ENCODE results near the gene CNR2.

Gene CNR2

DNA sequence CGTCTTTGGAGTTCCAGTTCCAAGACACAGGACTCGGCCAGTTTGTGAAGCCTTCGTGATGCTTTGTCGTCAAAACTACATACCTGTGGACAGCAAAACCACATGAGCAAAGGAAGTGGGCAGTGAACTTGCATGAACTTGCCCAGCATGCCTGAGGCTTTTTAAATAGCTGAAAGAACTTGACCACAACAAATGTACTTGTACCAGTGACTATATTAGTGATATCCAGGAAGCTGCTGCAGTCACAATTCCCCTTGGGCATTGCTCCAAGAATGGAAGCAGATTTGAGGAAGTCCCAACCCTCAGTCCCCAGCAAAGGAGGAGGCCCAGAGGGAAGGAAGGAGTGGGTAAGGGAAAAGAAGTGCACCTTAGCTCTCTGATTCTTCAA, 47.6 kb downstream of the CNR2 start:
- peaks cover 19% of the 10 kb centered on the region for H3K79me2 ChIP-seq (ENCODE audit: low read length)
- TF ChIP-seq EZH2phosphoT487 (IDR thresholded peaks at IDR 0.05; ENCODE audit: low read length) (no peak), EZH2 (optimal IDR thresholded peaks at IDR 0.05; ENCODE audit: low read depth, low read length) (no peak)
- TF ChIP-seq, protein P1, sequence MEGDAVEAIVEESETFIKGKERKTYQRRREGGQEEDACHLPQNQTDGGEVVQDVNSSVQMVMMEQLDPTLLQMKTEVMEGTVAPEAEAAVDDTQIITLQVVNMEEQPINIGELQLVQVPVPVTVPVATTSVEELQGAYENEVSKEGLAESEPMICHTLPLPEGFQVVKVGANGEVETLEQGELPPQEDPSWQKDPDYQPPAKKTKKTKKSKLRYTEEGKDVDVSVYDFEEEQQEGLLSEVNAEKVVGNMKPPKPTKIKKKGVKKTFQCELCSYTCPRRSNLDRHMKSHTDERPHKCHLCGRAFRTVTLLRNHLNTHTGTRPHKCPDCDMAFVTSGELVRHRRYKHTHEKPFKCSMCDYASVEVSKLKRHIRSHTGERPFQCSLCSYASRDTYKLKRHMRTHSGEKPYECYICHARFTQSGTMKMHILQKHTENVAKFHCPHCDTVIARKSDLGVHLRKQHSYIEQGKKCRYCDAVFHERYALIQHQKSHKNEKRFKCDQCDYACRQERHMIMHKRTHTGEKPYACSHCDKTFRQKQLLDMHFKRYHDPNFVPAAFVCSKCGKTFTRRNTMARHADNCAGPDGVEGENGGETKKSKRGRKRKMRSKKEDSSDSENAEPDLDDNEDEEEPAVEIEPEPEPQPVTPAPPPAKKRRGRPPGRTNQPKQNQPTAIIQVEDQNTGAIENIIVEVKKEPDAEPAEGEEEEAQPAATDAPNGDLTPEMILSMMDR (IDR thresholded peaks at IDR 0.05; ENCODE audit: low read length) = no peak
- H3K9me3 ChIP-seq (replicated peaks; ENCODE audit: insufficient read depth, low read length) = no peaks in the 10 kb centered on the region
- no peaks in the 10 kb centered on the region for H3K9me2 ChIP-seq (replicated peaks; ENCODE audit: insufficient read depth, low read length)
- no peaks in the 10 kb centered on the region for H4K20me1 ChIP-seq (ENCODE audit: insufficient read depth, low read length)
- peaks cover 6% of the 10 kb centered on the region; the same call in 1 of the 2 replicates for H3F3A ChIP-seq (ENCODE audit: insufficient read depth, low read length)
- H3K27me3 ChIP-seq (replicated peaks; ENCODE audit: insufficient read depth, low read length) = no peaks in the 10 kb centered on the region
- no peak overlapping the region for H3K9ac ChIP-seq (ENCODE audit: low read length)
- H3K4me3 ChIP-seq (ENCODE audit: low read length) = no peak overlapping the region
- peaks cover 26% of the 10 kb centered on the region for H3K4me1 ChIP-seq (ENCODE audit: low read length)
- peak overlapping the region; percentile 75 for H3K4me2 ChIP-seq (ENCODE audit: low read depth, low read length)
- peaks cover 7% of the 10 kb centered on the region; the same call in 1 of the 2 replicates for H3K36me3 ChIP-seq (replicated peaks; ENCODE audit: insufficient read depth, low read length)
- peak; percentile 89 for DNase-seq
- peak overlapping the region; percentile 46; the same call in 1 of the 2 replicates for H3K27ac ChIP-seq (ENCODE audit: low read length)
- H2AFZ ChIP-seq (ENCODE audit: low read length) = no peak overlapping the region

DNA sequence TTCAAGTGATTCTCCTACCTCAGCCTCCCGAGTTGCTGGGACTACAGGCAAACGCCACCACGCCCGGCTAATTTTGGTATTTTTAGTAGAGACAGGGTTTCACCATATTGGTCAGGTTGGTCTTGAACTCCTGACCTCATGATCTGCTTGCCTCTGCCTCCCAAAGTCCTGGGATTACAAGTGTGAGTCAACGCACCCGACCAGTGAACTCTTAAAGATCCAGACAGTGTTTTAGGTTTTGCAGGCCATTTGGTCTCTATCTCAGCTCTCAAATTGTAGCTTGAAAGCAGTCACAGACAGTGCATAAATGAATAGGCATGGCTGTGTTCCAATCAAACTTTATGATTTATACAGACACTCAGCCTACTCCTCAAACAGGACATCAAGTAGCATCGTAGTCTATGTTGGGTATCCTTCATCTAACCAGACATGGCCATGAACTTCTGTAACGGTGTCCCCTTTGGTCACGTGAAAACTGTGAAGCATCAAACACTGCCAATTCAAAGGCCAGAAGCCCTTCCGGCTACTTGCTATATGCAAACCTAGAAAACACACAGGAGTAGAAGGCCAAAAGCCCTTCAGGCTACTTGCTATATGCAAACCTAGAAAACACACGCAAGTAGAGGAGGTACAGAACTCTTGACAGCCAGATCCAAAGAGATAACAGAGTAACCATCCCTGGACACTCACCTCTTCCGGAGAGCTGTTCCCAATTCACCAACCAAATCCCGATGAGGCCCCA, 48.2 kb downstream of the CNR2 start:
- DNase-seq = peak; percentile 13
- Histone ChIP-seq H3K36me3 (replicated peaks; ENCODE audit: insufficient read depth, low read length) (peaks cover 7% of the 10 kb centered on the region; the same call in 1 of the 2 replicates), H3K4me1 (ENCODE audit: low read length) (peaks cover 26% of the 10 kb centered on the region), H3K9ac (ENCODE audit: low read length) (no peak overlapping the region), H2AFZ (ENCODE audit: low read length) (no peak overlapping the region), H3K4me2 (ENCODE audit: low read depth, low read length) (peak overlapping the region; percentile 75), H3K27me3 (replicated peaks; ENCODE audit: insufficient read depth, low read length) (no peaks in the 10 kb centered on the region), H3K27ac (ENCODE audit: low read length) (peak overlapping the region; percentile 46), H3K79me2 (ENCODE audit: low read length) (peaks cover 19% of the 10 kb centered on the region), H3K9me3 (replicated peaks; ENCODE audit: insufficient read depth, low read length) (no peaks in the 10 kb centered on the region), H3K4me3 (ENCODE audit: low read length) (no peak overlapping the region), H4K20me1 (ENCODE audit: insufficient read depth, low read length) (no peaks in the 10 kb centered on the region), H3F3A (ENCODE audit: insufficient read depth, low read length) (peaks cover 6% of the 10 kb centered on the region; the same call in 1 of the 2 replicates), H3K9me2 (replicated peaks; ENCODE audit: insufficient read depth, low read length) (no peaks in the 10 kb centered on the region)
- TF ChIP-seq EZH2 (optimal IDR thresholded peaks at IDR 0.05; ENCODE audit: low read depth, low read length) (no peak), EZH2phosphoT487 (IDR thresholded peaks at IDR 0.05; ENCODE audit: low read length) (no peak)
- TF ChIP-seq, protein P1 (IDR thresholded peaks at IDR 0.05; ENCODE audit: low read length) = no peak

- Histone ChIP-seq H3K9ac (ENCODE audit: low read length) (no peak overlapping the region), H3K79me2 (ENCODE audit: low read length) (peaks cover 18% of the 10 kb centered on the region), H3K27me3 (replicated peaks; ENCODE audit: insufficient read depth, low read length) (no peaks in the 10 kb centered on the region), H3K27ac (ENCODE audit: low read length) (no peak overlapping the region), H3K4me3 (ENCODE audit: low read length) (no peak overlapping the region), H3K4me1 (ENCODE audit: low read length) (peaks cover 26% of the 10 kb centered on the region), H2AFZ (ENCODE audit: low read length) (no peak overlapping the region), H3K36me3 (replicated peaks; ENCODE audit: insufficient read depth, low read length) (peaks cover 7% of the 10 kb centered on the region; the same call in 1 of the 2 replicates), H3F3A (ENCODE audit: insufficient read depth, low read length) (peaks cover 6% of the 10 kb centered on the region; the same call in 1 of the 2 replicates), H3K9me2 (replicated peaks; ENCODE audit: insufficient read depth, low read length) (no peaks in the 10 kb centered on the region), H4K20me1 (ENCODE audit: insufficient read depth, low read length) (no peaks in the 10 kb centered on the region), H3K9me3 (replicated peaks; ENCODE audit: insufficient read depth, low read length) (no peaks in the 10 kb centered on the region), H3K4me2 (ENCODE audit: low read depth, low read length) (no peak overlapping the region)
- TF ChIP-seq EZH2phosphoT487 (IDR thresholded peaks at IDR 0.05; ENCODE audit: low read length) = no peak
- no peak for TF ChIP-seq EZH2 (optimal IDR thresholded peaks at IDR 0.05; ENCODE audit: low read depth, low read length)
- TF ChIP-seq, protein P1 (IDR thresholded peaks at IDR 0.05; ENCODE audit: low read length) = no peak
- no peak for DNase-seq
These were observed 50.5 kb downstream of the CNR2 start for GRCh38 chr1:23862640-23863039.
